Ascending aorta (tissue), 2 donors: Measurements from ENCODE around the gene ADARB1. TPM values are rescaled to one million over a fixed set of nuclear protein-coding genes. Genes with fewer than 3 reads are reported as not detected.

ENCODE experiments used
- DNase-seq, 2 donors: peaks; one replicate each; pipeline ENCODE4 v3.0.0-alpha.2; 2019; ENCODE audit warnings: low spot score in 2 of 2
- H3K27ac ChIP-seq, 2 donors: fragments of 200-600 bp; sonication (generic); one replicate each; pipeline ENCODE4 v1.5.1; 2016 to 2017; ENCODE audit warnings: mild to moderate bottlenecking in 1 of 2
- H3K27me3 ChIP-seq: fragments of 200-600 bp; sonication (generic); one replicate; pipeline ENCODE4 v1.5.1; 2017
- H3K36me3 ChIP-seq, 2 donors: fragments of 200-600 bp; sonication (generic); one replicate each; pipeline ENCODE4 v1.5.1; 2016
- H3K4me1 ChIP-seq, 2 donors: fragments of 200-600 bp; sonication (generic); one replicate each; pipeline ENCODE4 v1.5.1; 2016 to 2017; ENCODE audit warnings: mild to moderate bottlenecking in 1 of 2
- H3K4me3 ChIP-seq, 2 donors: fragments of 200-600 bp; sonication (generic); one replicate each; pipeline ENCODE4 v1.5.1; 2016 to 2017; ENCODE audit warnings: mild to moderate bottlenecking in 1 of 2
- H3K9me3 ChIP-seq, 2 donors: fragments of 200-600 bp; sonication (generic); one replicate each; pipeline ENCODE4 v1.5.1; 2016
- CTCF ChIP-seq, 3 experiments: fragments of 200-600 bp in 2 of 3; fragments of 450-650 bp in 1 of 3; sonication (generic) in 2 of 3; IDR thresholded peaks; one replicate each; pipeline ENCODE4 v1.5.1; 2016 to 2019; ENCODE audit warnings: antibody characterized with exemption in 3 of 3, mild to moderate bottlenecking in 1 of 3, moderate library complexity in 1 of 3
- intact Hi-C: fragments of 100-400 bp; cut with DNase I; formaldehyde crosslinking; loops from one replicate; pipeline ENCODE4 v1.15.1; 2023
- total RNA-seq: library from RNA; depleted of rRNA; stranded (reverse); fragments of >200 nt; gene quantifications from one replicate; pipeline ENCODE4 v1.1.0, GENCODE V29; 2016

The ADARB1 gene
- total RNA-seq, 1 donor from 2014 or later: 82.9 TPM

- no peak for DNase-seq
- TF ChIP-seq CTCF (IDR thresholded peaks at IDR 0.05): peak in 2 of 3 experiments; percentile 14 to 29
- Histone ChIP-seq H3K36me3 (no peaks in the 10 kb centered on the region), H3K9me3 (no peaks in the 10 kb centered on the region), H3K27me3 (no peaks in the 10 kb centered on the region), H3K27ac (peak overlapping the region; percentile 47 to 67), H3K4me3 (no peak overlapping the region), H3K4me1 (peaks cover 10 to 55% of the 10 kb centered on the region in 2 donors)
- intact Hi-C loops: no loop called here
These were observed 28.1 kb downstream of the ADARB1 start for GRCh38 chr21:45102391-45102932.

- Histone ChIP-seq H3K36me3 (no peaks in the 10 kb centered on the region), H3K9me3 (no peaks in the 10 kb centered on the region), H3K27ac (peak overlapping the region; percentile 13 to 65), H3K27me3 (no peaks in the 10 kb centered on the region), H3K4me3 (no peak overlapping the region), H3K4me1 (peaks cover 10 to 55% of the 10 kb centered on the region in 2 donors)
- no peak for TF ChIP-seq CTCF (IDR thresholded peaks at IDR 0.05)
- intact Hi-C loops: loop anchor here (2.0 kb wide), 1 partner anchor 25 kb away; no protein-coding TSS in a partner anchor
- no peak for DNase-seq
These were observed 29.7 kb downstream of the ADARB1 start for GRCh38 chr21:45103971-45104520.

GRCh38 chr21:45104560-45104959, 30.2 kb downstream of the ADARB1 start:
- no peak for TF ChIP-seq CTCF (IDR thresholded peaks at IDR 0.05)
- intact Hi-C loops: loop anchor here (2.0 kb wide), 1 partner anchor 24 kb away; no protein-coding TSS in a partner anchor
- Histone ChIP-seq H3K4me1 (peaks cover 10 to 60% of the 10 kb centered on the region in 2 donors), H3K36me3 (no peaks in the 10 kb centered on the region), H3K4me3 (no peak overlapping the region), H3K27ac (peak overlapping the region; percentile 13 to 65), H3K27me3 (no peaks in the 10 kb centered on the region), H3K9me3 (no peaks in the 10 kb centered on the region)
- DNase-seq: no peak

- H3K36me3 ChIP-seq: no peaks in the 10 kb centered on the region
- H3K4me1 ChIP-seq: peaks cover 14 to 61% of the 10 kb centered on the region in 2 donors
- DNase-seq: no peak
- H3K27me3 ChIP-seq: no peaks in the 10 kb centered on the region
- TF ChIP-seq CTCF (IDR thresholded peaks at IDR 0.05): no peak
- intact Hi-C loops: loop anchor here (2.0 kb wide), 2 partner anchors 23 to 31 kb away; partner anchors contain the start of gene ADARB1
- no peak overlapping the region for H3K4me3 ChIP-seq
- H3K9me3 ChIP-seq: no peaks in the 10 kb centered on the region
- H3K27ac ChIP-seq: peak overlapping the region; percentile 61 to 65
These were observed 31.6 kb downstream of the ADARB1 start for GRCh38 chr21:45105906-45106485.

DNA sequence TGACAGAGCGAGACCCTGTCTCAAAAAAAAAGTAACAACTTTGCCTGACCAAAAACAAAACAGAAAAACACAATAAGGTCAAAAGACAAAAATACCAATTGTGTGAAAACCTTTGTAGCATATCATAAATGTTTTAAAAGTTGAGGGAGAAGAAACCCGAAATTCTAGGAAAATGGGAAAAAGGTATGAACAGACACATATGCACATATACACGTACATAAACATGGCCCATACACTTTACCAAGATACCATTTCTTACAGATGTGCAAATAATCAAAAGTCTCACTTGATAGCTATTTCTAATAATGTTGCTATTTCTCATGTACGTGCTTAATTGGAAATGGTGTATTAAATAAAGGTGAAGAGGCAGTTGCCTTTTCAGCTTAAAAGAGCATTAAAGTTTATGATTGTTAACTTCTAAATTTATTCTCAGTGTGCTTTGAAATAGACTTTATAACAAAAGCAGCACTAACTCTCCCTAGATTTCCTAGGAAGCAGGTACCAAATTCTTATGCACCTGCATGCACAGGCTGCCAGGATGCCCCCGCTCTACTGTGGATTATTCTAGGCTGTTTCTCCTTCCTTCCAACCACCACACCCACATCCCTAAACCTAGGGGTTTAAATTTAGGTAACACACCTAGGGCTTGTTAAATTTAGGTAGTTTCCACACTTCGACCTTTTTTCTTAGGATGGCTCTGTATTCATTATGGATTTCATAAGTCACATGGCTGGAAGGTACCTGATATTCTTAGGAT, 33.8 kb downstream of the ADARB1 start:
- H3K36me3 ChIP-seq: no peaks in the 10 kb centered on the region
- no peaks in the 10 kb centered on the region for H3K27me3 ChIP-seq
- no peaks in the 10 kb centered on the region for H3K9me3 ChIP-seq
- no peak overlapping the region for H3K4me3 ChIP-seq
- no peak for TF ChIP-seq CTCF (IDR thresholded peaks at IDR 0.05)
- DNase-seq: no peak
- intact Hi-C loops: no loop called here
- peaks cover 3 to 60% of the 10 kb centered on the region in 2 donors for H3K4me1 ChIP-seq
- H3K27ac ChIP-seq: no peak overlapping the region
